NCI-H2196 (cell line): Measurements from ENCODE around the gene DDAH1.
"Not testable (repeated sequence)": the region's sequence is repeated elsewhere in the genome, so short reads cannot be mapped to it uniquely, and the experiment has no call there.

Experiments used
- DNase-seq: peaks from one replicate; lab custom pipeline; 2025; ENCODE audit not compliant: unreplicated experiment; lab: John Stamatoyannopoulos, UW

The DDAH1 gene

GRCh38 chr1:85361606-85362296, 103.2 kb downstream of the DDAH1 start:
- no peak for DNase-seq

DNA sequence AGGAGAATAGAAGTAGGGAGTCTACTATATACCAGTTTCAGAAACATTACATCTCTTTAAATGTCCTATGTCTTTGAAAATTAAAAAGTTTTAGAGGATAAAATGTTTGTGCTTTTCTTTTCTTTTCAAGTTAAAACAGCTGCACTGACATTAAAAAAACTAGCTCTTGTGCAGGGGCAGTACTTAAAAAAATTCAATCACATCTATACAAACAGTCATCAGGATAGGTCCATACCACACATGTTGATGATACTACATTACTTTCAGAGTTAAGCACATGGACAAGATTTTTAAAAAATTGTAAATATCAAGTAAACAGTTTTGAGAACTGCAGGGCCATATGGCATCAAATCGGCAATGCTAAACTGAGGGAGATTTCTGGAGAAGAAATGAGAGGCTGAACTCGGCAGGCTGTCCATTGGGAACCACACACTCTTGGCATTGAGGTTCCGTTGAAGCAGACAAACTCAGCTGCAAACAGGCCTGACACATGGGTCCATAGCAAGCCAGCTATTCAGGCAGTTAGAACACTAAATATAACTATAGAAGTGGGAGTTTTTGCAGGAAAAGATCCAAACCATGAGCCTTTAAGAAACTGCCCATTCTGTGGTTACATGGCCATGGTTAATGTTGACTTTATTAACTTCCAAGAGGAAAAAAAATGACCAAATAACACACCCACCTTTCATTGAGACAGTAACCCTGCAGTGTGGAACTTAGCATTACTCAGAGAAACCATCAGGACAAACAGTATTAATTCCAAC, 104.0 kb downstream of the DDAH1 start:
- DNase-seq = no peak

- no peak for DNase-seq
Measured at GRCh38 chr1:85359874-85360721, 104.9 kb downstream of the DDAH1 start.

GRCh38 chr1:85358702-85359438, 106.1 kb downstream of the DDAH1 start:
- no peak for DNase-seq

DNA sequence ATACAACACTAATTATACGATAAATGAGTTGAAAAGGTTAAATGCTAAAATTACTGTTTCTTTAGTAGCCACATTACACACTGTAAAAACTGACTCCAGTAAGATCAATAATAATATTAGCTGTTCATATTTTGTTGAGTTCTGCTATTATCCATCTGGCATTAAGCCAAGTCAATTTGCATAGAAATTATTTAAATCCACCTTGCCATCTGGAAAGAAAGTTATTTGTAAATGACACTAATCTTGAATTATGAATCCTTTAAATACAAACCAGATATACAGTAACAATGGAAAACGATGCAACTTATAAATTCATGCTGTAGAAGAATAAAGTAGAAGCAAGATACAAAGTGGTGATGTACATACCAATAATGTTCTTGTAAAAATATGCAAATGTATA, 107.1 kb downstream of the DDAH1 start:
- no peak for DNase-seq

DNA sequence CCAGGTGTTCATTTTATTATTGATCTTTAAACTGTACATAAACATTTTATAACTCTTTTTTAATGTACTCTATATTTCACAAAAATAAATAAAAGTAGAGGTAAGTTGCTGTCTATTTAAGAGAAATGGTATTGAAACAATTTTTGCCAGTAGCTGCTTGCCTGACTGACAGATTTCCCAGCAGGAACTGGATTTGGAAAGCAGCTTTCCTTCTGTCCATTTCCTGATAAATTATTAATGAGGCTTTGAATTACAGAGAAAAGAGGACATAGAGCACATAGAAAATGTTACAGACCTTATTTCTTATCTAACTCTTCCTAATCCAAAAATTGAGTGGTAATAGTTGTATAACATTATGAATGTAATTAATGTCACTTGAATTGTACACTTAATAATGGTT, 108.8 kb downstream of the DDAH1 start:
- DNase-seq = no peak

- DNase-seq = no peak
Measured at GRCh38 chr1:85352055-85352454, 112.9 kb downstream of the DDAH1 start.

GRCh38 chr1:85351202-85351828, 113.6 kb downstream of the DDAH1 start:
- DNase-seq = no peak

- DNase-seq = no peak
Measured at GRCh38 chr1:85349224-85349623, 115.7 kb downstream of the DDAH1 start.

GRCh38 chr1:85347908-85348307, 117.1 kb downstream of the DDAH1 start:
- DNase-seq = no peak

DNA sequence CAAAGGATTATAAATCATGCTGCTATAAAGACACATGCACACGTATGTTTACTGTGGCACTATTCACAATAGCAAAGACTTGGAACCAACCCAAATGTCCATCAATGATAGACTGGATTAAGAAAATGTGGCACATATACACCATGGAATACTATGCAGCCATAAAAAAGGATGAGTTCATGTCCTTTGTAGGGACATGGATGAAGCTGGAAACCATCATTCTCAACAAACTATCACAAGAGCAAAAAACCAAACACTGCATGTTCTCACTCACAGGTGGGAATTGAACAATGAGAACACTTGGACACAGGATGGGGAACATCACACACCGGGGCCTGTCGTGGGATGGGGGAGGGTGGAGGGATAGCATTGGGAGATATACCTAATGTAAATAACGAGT, 117.7 kb downstream of the DDAH1 start:
- not testable (repeated sequence) for DNase-seq

DNA sequence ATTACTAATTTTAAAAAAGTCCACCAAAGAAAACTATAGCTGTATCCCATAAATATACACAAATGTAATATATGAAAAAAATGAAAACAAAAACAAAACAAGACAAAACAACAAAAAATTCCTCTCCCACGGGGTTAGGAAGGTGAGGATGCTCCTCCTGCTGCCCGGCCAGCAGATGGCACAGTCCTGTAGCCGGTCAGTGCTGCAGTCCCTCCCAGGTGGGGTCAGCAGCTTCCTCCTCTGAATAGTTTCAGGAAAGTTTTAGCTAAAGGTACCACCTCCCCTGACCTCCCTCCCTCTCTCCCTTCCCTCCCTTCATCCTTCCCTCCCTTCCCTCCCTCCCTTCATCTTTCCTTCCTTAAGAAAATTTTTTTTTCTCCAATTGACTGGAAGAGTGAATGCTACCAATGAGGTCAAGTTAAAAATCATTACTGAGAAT, 120.7 kb downstream of the DDAH1 start:
- no peak for DNase-seq

GRCh38 chr1:85343612-85344255, 121.2 kb downstream of the DDAH1 start:
- no peak for DNase-seq

DNA sequence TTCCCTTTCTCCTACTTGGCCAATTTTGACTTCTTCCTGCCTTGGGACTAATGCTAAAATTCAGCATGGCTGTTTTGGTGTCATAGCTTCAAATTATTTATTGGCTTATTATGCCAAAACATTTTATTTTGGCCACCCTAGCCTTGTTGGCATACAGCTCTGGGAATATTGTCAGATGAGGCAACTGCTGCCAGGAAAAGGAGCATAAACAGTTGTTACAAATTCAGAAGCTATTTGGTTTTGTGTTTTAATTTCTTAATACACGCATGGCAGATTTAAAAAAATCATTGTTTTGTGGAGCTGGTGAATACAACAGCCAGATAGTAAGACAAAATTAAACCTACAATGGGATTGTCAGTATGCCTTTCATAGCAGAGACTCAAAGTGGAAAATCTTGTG, 121.7 kb downstream of the DDAH1 start:
- DNase-seq = no peak

GRCh38 chr1:85342207-85342606, 122.8 kb downstream of the DDAH1 start:
- DNase-seq = no peak

GRCh38 chr1:85340427-85340826, 124.5 kb downstream of the DDAH1 start:
- DNase-seq = no peak

DNA sequence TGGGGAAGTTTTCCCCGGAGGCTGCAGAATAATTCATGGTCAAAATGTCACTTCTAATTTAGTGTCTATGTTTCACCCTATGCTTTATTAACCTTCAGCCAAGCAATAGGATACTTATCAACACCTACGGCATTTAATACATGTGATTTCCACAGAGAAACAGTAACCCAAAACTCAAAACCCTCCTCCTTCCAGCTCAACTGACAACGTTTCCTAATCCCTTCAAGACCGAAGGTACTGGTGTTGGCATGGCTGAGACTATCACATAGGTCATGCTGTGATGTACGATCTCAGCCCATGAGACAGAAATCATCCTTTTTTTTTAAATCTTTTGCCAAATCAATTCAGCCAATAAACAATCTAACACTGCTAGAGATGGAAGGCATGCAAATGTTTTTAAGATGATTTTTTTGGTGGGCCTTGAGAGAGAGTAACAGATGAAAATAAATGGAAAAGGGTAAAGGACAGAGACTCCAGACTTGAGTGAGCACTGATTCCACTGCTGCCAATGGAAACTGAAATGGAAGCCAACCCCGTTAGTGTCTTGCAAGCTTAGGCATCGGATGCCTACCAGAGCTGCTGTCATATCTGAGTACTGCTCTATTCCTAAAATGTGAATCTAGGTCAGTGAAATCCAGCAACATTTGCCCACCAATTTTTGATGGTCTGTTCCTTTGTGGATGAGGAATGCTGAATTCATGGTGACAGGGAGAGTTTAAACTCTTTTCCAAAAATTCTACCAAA, 125.1 kb downstream of the DDAH1 start:
- DNase-seq = no peak

- DNase-seq = no peak
Measured at GRCh38 chr1:85339089-85339488, 125.9 kb downstream of the DDAH1 start.

DNA sequence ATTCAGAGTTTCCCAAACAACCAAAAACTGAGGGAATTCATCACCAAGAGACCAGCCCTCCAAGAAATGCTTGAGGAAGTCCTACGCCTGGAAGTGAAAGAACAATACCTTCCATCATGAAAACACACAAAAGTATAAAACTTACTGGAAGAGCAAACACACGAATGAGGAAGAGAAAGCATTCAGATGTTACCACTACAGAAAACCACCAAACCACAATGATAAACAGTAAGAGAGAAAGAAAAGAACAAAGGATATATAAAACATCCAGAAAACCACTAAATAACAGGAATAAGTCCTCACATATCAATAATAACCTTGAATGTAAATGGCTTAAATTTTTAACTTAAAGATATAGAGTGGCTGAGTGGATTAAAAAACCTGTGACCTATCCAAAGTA, 130.0 kb downstream of the DDAH1 start:
- DNase-seq = no peak
